T1000 (cell line): ENCODE measurements around the gene DOK1.

Experiments used
- DNase-seq: peaks from one replicate; lab custom pipeline; 2025; ENCODE audit warnings: mixed read lengths; lab: John Stamatoyannopoulos, UW

Gene DOK1

DNA sequence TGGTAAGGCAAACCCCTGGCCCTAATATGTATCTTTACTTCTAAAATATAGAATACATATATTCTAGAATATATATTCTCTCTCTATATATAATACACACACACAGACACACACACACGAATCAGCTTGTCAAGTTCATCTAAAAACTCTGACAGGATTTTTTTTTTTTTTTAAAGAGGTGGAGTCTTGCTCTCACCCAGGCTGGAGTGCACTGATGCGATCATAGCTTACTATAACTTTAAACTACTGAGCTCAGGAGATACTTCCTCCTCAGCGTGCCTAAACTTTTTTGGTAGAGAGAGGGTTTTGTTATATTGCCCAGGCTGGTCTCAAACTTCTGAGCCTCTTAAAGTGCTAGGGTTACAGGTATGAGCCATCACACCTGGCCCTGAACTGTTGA lies 45.2 kb downstream of the DOK1 start:
- DNase-seq = no peak

DNA sequence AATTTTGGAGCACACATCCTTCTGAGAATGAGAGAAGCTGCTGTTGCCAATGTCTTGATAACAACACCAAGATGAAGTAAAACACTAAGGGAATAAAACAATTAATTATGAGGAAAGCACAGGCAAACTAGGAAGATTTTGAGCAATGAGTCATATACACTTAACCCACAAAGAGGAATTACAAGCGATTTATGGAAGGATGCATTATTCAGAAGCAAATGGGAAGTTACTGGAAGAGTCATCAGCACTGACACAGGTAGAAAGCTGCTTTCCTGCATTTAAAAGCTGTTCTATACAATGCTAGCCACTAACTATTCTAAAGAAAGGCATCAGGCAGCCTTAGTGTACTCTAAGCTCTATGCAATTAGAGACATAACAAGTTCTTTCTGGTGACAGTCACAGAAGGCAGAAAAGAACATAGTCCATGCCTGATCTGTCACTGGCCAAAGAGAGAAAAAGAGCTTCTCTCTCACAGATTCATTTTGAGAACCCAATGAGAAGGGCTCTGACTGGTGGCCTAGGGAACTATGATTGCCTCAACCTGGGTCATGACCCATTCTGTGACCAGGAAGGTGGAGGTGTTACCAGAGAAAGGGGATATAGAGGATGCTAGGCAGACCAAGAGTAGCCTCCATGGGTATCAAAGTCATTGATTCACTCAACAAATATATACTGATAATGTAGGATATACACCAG lies 48.2 kb downstream of the DOK1 start:
- no peak for DNase-seq

DNA sequence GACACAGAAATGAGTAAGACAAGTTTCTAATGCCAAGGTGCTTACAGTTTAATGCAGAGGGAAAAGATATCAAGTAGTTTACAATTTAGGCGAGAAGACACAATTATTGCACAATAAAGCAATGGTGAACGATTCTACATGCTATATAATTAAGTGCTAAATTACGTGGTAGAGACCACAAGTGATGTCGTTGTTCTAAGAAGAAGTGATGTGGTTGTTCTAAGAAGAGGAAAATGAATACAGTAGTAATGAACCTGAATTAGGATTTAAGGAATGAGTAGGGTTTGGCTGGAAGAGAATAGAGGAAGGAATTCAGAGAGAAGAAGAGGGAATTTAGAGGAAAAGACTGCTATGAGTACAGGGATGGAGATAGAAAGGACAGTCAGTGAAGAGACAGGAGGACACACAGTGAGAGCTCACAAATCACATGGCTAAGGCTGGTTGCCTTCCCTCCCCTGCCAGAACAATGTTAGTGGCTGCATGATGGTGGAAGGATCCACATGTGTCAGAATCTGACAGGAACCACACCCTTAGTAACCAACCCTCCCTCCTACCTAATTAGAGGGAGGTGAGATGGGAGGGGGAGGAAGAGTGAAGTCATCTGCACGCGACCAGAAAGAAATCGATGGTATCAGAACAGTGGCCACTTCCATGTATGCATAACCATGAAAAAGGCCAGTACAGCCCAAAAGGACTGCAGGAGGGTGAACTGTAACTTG lies 48.9 kb downstream of the DOK1 start:
- no peak for DNase-seq

DNA sequence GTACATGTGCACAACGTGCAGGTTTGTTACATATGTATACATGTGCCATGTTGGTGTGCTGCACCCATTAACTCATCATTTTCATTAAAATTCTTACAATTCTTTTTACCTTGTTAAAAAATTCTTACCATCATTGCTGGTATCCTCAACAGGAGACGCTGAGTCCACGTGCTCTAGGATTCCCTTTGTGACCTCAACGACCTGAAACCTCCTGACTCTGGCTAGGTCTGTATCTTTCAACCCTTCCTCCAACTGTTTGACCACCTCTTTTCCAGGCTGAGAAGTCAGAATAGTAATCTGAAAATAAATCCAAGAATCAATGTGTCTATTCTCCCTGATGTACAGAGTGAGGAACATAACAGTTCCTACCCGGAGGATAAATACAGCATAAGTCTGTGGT lies 52.4 kb downstream of the DOK1 start:
- no peak for DNase-seq
